Measurements from ENCODE around the gene ID2. TPM values are rescaled to one million over a fixed set of nuclear protein-coding genes. Genes with fewer than 3 reads are reported as not detected.

The ID2 gene
- 10 to 100 TPM in 2 of 4 donors, 1 to 10 TPM in 2; 4.1 to 15.4 (median 11.8) TPM for total RNA-seq
- polyA plus RNA-seq: 10 to 100 TPM in 2 of 3 donors, 1 to 10 TPM in 1; 7.7 to 33.0 (median 19.5) TPM
- long read RNA-seq, donor 1, partial matches to known transcripts: 0 of 3 reads
- long read RNA-seq, donor 1, other reads (novel, unspliced or antisense): 0 of 3 reads
- long read RNA-seq, donor 2: 0 reads

GRCh38 chr2:8681786-8682692, at the start of gene ID2:
ID2 (plus strand) TSS chr2:8682056; CDS start chr2:8682166, 110 bp downstream.
- peak; percentile 85 to 91 (median 88) for ATAC-seq
- Histone ChIP-seq H3K27ac (peak within 1 kb of the TSS; percentile 93), H3K4me3 (peak within 1 kb of the TSS; percentile 79), H3K4me1 (peaks cover 18% of the 10 kb centered on the region), H3K36me3 (ENCODE audit: insufficient read depth in 1 of 2, low read depth in 1 of 2) (no peaks in the 10 kb centered on the region), H3K27me3 (ENCODE audit: insufficient read depth in 3 of 3, low read length in 2 of 3) (peaks cover 0 to 2% (median 0%) of the 10 kb centered on the region in 3 donors), H3K9me3 (no peaks in the 10 kb centered on the region)
- intact Hi-C loops (cut with DNase I): loop anchor here (5.0 to 10.0 kb wide), 4 partner anchors 267 to 1477 kb away; no protein-coding TSS in a partner anchor
- TF ChIP-seq CTCF (IDR thresholded peaks at IDR 0.05): no peak
- DNase-seq: peak; percentile 99
- 2 to 3% (median 2%) methylated on average over 49 to 68 of the region's 70 CpGs for WGBS, 3 donors

GRCh38 chr2:8632755-8633154, 49.1 kb upstream of the ID2 start:
- Histone ChIP-seq H3K4me3 (no peak overlapping the region), H3K27me3 (ENCODE audit: insufficient read depth in 3 of 3, low read length in 2 of 3) (peaks cover 0 to 6% (median 0%) of the 10 kb centered on the region in 3 donors), H3K27ac (no peak overlapping the region), H3K4me1 (no peaks in the 10 kb centered on the region), H3K9me3 (no peaks in the 10 kb centered on the region), H3K36me3 (ENCODE audit: insufficient read depth in 1 of 2, low read depth in 1 of 2) (no peaks in the 10 kb centered on the region)
- no peak for TF ChIP-seq CTCF (IDR thresholded peaks at IDR 0.05)
- ATAC-seq (no peak), DNase-seq (no peak)
- intact Hi-C loops (cut with DNase I): no loop called here
- WGBS, 3 donors: 85 to 93% (median 87%) methylated on average over 11 of the region's 11 CpGs

GRCh38 chr2:8633186-8633734, 48.6 kb upstream of the ID2 start:
- H3K27me3 ChIP-seq (ENCODE audit: insufficient read depth in 3 of 3, low read length in 2 of 3): peaks cover 0 to 6% (median 0%) of the 10 kb centered on the region in 3 donors
- ATAC-seq: no peak
- H3K4me1 ChIP-seq: no peaks in the 10 kb centered on the region
- H3K4me3 ChIP-seq: no peak overlapping the region
- no peak for TF ChIP-seq CTCF (IDR thresholded peaks at IDR 0.05)
- intact Hi-C loops (cut with DNase I): no loop called here
- DNase-seq: no peak
- no peaks in the 10 kb centered on the region for H3K36me3 ChIP-seq (ENCODE audit: insufficient read depth in 1 of 2, low read depth in 1 of 2)
- H3K9me3 ChIP-seq: no peaks in the 10 kb centered on the region
- 66 to 76% (median 72%) methylated on average over 7 of the region's 7 CpGs for whole genome bisulfite sequencing, 3 donors
- no peak overlapping the region for H3K27ac ChIP-seq

- intact Hi-C loops (cut with DNase I): no loop called here
- peaks cover 0 to 6% (median 0%) of the 10 kb centered on the region in 3 donors for H3K27me3 ChIP-seq (ENCODE audit: insufficient read depth in 3 of 3, low read length in 2 of 3)
- H3K4me1 ChIP-seq: no peaks in the 10 kb centered on the region
- H3K27ac ChIP-seq: no peak overlapping the region
- DNase-seq (no peak), ATAC-seq (peak in 1 of 4 donors; percentile 35)
- TF ChIP-seq CTCF (IDR thresholded peaks at IDR 0.05): no peak
- no peaks in the 10 kb centered on the region for H3K36me3 ChIP-seq (ENCODE audit: insufficient read depth in 1 of 2, low read depth in 1 of 2)
- 67 to 81% (median 73%) methylated on average over 14 of the region's 14 CpGs for WGBS, 3 donors
- H3K9me3 ChIP-seq: no peaks in the 10 kb centered on the region
- no peak overlapping the region for H3K4me3 ChIP-seq
These were observed 48.0 kb upstream of the ID2 start for GRCh38 chr2:8633735-8634313.
